NCI-H774 (cell line): ENCODE results near the gene SLC6A13.
"Not testable (repeated sequence)": the region's sequence is repeated elsewhere in the genome, so short reads cannot be mapped to it uniquely, and the experiment has no call there.

Experiments
- DNase-seq: peaks from one replicate; lab custom pipeline; 2025; lab: John Stamatoyannopoulos, UW

Gene SLC6A13

DNA sequence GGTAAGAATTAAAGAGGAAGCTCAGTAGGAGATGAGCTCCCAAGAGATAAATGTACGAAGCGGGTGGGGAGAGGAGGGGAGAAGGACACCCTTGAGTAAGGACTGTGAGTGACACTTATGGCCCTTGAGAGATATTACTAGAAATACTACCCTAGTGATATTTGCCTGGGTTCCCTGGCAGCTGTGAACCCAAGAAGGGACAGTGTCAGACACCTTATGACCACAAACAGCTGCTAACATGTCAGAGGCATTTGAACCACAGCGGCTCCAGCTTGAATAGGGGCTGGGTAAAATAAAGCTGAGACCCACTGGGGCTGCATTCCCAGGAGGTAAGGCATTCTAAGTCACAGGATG lies 29.0 kb downstream of the SLC6A13 start:
- no peak for DNase-seq

DNA sequence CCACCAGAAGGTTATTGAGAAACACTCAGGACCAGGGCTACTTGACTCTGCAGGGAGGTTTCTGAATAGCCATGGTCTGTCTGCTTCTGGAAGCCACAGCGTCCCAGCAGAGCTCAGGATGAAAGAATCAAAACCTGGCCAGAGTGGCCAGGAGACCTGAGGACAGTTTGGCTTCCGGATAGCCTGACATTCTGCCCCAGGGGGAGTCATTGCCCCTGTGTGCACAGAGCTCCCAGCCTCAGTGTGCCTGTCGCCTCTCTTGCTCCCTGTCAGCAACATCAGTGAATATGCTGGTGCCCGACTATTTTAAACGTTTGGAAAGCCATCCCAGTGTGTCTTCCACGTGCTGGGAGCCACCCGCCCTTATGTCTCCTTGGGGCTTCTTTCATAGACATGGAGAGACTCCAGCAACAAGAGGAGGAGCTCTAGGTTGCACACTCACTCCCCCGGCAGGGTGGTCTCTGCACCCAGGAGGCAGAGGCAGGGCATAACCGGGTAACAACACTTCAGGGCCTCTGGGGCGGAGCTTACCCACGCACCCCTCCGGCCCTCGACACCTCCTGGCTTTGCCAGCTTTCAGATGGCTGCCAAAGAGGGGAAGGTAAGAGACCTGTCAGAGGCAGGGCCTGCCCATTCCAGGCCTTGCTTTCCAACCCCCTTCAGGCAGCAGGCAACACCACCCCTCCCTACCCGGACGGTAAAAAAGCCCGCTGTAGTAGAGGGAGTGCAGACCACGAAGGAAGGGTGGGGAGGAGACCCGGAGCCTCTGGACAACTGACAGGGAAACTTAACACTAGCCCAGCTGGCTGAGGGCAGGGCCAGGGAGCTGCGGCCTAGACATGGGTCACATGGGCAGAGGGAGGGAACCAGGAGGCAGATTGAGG lies 29.7 kb downstream of the SLC6A13 start:
- no peak for DNase-seq

DNA sequence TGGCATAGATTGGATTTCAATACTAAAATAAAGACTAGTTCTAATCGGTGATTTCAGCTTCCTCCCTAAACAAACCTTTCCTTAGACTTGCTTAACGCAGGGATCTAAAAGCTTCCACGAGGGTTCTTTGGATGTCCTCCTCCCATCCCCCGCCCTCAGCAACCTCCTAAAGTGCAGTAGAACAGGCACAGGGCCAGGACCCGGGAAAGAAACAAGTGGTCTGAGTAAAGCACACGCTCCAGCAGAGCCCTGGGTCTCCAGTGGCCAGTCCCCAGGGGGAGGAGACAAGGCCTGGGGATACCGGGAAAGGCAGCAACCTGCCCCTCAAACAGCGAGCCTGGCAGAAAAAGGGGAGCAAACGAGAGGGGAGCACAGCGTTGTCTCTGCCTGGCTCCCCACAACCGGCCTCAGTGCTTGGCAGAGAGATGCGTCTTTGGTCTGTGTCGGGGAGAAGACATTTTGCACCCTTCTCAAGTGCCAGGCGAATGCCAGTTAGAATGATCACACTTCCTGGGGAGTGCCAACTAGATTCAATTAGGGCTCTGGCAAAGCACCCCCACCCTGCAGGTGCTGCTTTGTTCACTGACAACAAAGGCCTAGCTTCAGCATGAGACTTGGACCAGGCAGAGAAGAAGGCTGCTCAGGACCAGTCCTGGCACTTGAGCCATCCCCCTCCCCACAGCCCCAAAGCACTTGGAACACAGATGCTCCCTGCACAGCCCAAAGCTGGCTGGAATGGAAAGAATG lies 31.5 kb downstream of the SLC6A13 start:
- peak; percentile 29 for DNase-seq

DNA sequence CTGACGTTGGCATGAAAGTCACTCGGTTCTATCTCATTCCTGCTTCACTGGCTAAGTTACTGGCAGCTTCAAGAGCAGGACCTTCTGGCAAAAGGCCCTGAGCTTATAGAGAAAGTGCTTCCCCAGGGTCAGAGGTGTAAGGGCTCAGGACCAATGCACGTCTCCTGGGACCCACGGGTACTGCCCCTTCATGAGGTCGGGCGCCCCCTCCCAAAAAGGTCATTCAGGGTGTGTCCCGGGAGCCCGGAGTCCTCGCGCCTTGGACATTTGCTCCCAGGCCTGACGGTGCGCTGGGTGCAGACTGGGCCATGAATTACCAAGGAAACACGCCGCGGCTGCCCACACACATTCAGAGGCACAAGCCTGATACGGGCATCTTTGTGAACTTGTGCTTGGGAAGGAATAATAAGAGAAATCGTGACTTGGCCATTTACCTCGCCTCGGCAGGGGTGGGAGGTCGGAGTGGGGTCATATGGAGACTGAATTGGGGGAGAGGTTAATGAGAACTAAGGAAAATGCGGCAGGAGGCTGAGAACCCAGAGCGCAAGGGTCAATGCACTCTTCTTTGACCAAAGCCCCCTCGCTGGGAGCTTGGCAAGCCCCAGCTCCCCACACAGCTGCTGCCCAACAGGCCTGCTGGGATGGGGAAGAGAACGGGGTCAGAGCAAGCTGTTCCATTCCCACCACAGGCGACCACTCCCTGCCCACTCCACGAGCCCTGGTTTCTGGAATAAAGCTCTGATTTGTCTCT lies 33.0 kb downstream of the SLC6A13 start:
- no peak for DNase-seq

DNA sequence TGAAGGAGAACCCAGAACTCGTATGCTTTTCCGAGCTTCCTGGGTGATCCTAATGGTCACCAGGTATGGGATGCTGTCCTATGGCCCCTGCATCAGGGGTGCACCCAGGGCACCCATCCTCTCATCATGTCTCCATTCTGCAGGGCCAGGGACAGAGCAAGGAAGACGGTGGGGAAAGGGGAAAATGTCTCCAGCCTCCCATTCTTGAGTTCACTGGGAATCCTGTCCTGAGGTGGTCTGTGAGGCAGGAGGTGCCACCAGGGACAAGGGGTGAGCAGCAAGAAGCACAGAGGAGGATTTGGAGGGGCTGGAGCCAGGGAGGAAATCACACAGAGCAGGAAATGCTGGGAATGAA lies 33.8 kb downstream of the SLC6A13 start:
- no peak for DNase-seq

DNA sequence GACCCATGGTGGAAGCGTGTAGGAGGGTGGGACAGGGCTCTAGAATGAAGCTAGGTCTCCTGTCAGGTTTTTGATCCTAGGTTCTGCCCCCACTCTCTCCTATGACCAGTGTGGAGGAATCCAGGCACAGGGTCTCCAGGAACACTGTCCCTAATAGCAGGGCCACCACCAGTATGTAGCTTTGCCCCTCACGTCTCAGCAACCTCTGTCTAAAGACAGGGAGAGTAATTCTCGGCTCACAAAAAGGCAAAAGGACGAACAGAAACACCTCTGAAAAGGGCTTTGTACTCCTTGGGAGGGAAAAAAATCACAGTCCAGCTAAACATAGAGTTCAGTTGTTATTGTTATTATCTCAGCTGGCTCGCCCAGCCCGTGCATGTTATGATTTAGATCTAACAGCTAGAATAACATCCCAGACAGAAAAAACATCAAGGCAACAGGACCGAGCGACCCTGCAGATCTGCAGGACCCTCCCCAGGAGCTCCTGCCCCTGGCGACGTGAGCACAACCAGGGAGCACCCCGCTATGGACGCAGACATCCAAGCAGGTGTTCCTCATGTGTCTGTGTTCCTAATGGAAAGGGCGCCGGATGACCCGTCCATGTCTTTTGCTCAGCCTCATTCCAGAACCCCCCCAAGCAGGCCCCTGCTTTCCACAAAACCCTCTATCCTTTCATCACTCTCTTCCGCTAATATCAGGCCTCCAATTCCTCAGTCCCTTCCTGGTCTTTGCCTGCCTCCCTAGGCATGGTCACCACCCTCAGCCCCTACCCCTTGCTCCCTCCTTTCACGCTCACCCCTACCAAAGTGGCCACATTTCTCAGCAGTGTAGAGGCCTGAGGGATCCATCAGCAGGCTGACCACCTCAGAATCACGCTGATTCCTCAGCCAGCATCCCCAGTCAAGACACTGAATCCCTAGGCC lies 34.5 kb downstream of the SLC6A13 start:
- no peak for DNase-seq

DNA sequence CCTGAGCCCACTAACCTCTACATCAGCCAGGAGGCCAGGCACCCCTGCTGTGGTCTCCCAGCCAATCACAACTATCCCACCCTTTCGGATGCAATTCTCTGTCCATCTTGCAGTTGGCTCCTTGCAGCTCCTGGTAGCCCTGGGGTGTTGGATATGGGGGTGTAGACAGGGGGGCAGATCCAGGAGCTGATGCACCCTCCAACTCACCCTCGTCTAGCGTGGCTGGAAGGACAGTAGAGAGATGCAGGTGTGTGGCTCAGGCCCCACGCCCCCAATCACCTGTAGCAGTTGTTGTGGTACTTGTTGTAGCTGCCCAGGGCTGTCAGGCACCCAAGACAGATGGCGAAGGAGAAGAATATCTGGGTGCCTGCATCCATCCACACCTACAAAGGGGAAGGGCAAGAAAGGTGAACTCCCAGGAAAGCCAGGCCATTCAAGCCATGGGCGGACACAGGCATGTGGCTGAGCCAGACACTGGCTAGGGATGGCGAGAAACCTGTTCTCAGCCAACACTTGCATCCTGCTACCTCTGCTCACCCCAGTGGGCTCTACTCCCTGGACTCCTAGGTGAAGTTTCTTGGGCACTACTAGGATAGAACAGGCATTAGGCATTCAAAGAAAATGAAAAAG lies 35.2 kb downstream of the SLC6A13 start:
- DNase-seq, result no peak

DNA sequence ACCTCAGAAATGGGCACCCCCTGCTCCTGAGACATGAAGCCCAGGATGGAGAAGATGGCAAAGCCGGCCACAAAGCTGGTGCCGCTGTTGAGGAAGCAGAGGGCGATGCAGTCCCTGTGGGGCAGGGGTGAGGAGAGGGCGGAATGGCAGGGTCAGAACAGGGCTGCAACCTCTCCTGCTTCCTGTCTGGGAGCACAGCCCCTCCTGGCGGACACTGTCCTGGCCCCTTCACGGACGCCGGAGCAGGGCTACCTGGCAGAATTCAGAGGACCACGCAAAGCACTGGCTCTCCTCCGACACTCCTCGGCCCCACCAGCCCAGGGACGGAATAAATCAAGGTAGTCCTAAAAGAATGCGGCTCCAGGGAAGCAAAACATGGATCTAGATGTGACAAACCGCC lies 36.2 kb downstream of the SLC6A13 start:
- no peak for DNase-seq

DNA sequence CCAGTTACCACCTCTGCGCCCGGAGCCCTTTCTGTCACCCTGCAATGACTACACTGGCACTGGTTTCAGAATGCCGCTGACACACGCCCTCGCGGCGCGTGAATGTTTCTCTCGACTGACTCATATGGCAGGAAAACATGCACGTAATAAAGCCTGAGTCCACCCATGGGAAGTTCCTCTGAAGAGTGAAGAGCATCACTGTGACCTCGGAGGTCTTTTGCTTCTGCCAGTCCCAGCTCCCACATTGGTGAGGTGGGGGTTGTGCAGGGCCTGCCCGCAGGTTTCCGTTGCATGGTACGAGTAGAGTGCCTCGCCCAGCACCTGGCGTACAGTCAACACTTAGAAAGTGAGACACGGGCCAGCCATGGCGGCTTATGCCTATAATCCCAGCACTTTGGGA lies 37.6 kb downstream of the SLC6A13 start:
- no peak for DNase-seq

DNA sequence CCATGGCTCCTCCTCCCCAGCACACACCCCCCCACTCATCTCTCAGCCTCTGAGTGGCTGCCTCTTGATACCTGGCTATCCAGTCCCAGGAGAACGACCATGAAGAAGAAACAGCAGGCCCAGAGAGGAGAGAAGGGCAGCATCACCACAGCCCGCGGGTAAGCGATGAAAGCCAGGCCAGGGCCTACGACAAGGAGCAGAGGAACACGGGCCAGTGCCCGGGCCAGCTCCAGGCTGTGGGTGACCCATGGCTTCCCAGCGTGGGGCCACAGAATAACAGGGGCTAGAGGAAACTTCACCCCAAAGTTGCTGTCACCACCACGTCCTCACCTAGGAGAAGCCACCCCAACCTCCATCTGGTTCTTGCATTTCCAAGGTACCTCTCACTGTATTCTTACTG lies 38.3 kb downstream of the SLC6A13 start:
- no peak for DNase-seq

DNA sequence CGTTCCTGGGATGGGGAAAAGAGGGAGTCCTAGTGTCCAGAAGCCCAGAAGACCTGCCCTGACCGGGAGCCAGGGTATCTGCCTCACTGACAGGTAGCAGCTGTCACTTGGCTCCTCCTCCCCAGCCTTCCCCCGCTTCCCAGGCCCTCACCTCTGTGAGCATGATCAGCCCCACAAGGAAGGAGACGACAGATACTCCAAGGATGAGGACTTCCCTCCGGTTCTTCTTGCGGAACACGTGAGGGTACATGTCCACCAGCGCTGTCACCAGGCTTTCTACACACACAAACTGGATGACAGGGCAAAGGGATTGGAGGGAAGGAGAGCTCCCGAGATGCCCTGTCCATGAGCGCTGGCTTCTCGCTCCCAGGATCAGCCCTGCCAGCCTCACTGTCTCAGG lies 38.8 kb downstream of the SLC6A13 start:
- DNase-seq, result no peak

DNA sequence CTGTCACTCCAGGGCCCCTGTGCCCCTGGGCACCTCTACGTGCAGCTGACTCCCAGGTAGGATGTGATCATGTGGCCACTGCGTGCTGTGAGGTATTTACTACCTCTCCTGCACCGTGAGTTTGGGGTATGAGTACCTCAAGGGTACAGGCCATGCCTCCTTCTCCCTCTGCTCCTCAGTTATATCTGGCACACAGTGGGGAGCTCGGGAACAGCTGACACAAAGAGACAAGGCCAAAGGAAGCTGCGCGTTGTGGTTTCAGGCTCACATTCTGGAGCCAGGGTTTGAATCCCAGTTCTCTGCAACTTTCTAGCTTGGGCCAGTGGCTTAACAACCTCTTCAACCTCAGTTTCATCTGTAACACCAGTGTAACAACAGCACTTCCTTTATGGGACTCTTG lies 40.9 kb downstream of the SLC6A13 start:
- DNase-seq, result no peak

DNA sequence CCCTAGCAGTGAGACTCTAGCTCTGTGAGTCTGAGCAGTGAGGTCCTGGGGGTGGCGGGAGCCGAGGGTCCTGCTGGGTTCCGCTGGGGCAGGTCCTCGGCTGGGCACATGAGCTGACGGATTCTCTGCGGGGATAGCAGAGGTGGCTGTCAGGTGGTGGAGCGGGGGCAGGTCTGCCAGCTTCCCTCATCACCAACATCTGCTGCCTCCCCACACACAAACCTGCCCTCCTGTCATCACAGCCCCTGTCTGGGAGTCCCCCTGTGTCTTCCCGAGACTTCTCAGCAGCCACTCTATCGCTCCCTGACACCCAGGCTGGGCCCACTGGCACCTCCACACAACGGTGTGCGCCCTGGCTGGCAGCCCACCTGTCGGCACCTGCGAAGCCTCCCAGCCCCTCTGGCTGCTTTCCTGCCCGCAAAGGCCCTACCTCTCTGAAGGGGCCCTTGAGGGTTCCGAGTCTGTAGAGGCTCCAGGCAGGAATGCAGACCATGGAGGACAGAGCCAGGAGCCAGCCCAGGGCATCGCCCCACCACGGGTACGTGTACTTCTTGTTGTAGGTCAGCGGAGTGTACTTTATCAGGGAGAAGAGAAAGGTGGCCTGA lies 41.6 kb downstream of the SLC6A13 start:
- no peak for DNase-seq

DNA sequence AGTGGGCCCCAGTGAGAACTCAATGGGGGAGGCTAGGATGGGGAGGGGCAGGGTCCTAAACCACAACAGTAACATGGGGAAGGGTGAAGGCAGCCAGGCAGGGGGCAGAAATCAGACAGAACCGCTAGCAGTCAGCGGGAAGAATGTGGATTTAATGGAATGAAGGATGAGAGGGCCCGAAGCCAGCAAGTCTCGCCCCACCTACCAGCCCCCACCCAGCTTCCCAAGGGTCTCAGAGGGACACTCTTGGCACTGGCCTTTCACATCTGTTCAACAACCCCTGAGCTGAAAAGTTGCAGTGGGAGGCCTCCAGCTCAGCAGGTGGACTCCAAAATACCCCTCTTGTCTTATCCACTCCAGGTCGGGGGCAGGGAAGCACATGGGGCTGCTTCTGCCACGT lies 42.1 kb downstream of the SLC6A13 start:
- no peak for DNase-seq

DNA sequence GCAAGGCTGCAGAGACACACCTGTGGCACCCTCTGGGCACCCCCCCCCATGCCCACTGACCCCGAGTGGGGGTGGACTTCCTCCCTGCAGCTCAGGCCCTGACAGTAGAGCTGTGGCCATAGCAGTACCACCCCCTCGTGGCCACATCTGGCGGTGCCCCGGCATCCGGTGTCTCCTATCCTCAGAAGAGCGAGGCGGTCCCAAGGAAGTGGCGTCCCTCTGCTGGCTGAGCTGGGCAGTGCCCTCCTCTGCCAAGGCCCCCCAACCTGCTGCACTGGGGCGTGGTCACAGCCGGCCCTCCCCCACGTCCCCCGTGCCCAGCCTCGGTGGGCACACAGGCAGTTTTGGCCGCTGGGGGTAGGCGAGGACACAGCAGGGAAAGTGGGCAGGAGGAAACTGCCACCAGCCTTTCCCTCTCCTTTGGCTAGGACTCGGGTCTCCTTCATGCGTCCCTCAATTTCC lies 42.7 kb downstream of the SLC6A13 start:
- DNase-seq, result peak; percentile 77

DNA sequence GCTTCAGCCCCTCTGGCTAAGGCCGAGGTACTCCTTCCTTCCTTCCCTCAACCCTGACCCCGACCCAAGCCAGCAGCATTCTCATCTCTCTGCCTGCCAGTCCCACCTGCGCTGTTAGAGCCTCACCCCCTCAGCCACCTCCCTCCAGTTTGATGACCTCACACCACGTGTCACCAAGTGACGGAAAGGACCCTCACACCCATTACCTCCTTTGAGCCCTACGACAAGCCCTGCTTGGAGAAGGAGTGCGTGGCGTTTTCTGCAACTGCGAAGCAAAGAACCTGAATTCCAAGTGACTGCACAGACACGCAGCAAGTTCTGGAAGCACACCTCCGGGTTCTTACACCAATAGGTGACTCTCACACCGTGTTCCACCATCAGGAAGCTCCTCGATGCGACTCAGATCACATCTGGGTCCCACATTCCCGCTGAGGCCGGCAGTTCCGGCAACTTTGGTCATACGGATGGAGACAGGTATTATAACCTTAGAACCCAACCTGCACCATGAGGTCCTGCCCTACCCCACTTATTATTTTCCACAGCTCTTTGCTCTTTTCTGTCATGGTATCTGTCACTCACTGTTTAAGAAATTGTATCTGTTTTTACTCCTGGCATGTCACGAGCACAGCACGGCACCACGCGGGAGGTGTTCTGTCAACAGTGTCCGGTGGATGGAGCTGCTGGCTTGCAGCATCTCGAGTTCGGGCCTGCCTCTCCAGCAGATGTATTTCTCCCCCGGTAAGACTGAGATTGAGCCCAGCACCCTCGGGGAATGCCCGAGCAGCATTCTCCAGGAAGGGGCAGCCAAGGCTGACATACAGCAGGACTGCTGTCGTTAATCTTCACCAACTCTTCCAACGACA lies 43.7 kb downstream of the SLC6A13 start:
- no peak for DNase-seq

DNA sequence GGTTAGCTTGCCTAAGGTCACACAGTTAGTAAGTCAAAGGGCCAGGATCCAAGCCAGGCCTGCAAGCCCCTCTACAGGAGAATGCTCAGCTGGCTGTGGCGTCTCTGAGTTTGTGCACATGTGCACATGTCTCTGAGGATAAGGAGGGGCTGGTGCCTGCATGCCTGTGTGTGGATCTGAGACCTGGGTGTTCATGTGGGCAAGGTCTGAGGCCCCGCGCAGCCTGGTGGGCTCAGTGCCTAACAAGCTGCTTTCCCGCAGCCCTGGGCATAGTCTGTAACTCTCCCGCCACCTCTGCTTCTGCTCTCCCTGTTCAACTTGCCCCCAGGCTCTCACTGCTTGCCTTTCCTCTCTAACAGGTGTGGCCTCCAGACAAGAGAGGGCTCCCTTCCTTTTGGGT lies 44.4 kb downstream of the SLC6A13 start:
- no peak for DNase-seq

DNA sequence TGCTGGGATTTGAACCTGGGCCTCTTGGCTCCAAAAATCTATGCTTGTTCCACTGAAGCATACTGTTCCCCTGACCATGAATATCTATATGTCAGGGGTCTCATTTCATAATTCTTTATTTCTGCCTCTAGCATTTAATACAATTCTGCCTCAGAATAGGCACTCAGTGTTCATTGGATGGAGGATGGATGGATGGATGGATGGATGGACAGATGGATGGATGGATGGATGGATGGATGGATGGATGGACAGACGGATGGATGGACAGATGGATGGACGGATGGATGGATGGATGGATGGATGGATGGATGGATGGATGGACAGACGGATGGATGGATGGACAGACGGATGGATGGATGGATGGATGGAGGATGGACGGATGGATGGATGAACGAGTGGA lies 45.6 kb downstream of the SLC6A13 start:
- not testable (repeated sequence) for DNase-seq

DNA sequence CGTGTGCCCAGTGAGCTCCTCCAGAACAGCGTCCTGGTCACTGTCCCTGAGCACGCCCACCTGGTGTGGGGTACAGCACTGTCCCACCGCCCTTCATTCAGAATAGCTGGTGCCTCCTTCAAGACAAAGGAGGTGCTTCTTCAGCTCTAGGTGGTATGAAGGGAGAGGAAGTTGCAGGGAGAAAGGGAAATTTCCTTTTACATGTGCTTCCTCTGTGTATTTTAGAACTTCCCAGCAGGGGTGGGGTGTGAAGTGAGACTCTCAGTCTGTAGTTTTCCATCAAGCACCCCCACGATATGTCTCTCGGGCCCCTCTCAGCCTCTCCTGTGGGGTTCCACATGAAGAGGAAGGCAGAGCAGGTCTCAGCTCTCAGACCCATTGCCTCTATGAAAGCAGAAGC lies 47.5 kb downstream of the SLC6A13 start:
- no peak for DNase-seq
